Activated naive CD8-positive, alpha-beta T cell treated with anti-CD3 and anti-CD28 coated beads, Interleukin-2, amount 10 ng/mL, durations not matched to agents 7 days and 5 days (primary cell): Measurements from ENCODE around the gene MTFMT. TPM values are rescaled to one million over a fixed set of nuclear protein-coding genes. Genes with fewer than 3 reads are reported as not detected.
"Not testable (repeated sequence)": the region's sequence is repeated elsewhere in the genome, so short reads cannot be mapped to it uniquely, and the experiment has no call there.

Experiments used
- ATAC-seq: fragments of 150-1000 bp; cut with Tn5 transposase; one replicate; pipeline ENCODE4 v1.10.0; 2021; ENCODE audit warnings: low read depth, moderate library complexity
- POLR2A ChIA-PET: fragments of 350-600 bp; sonication (Branson Sonifier 250); formaldehyde crosslinking; loops from one replicate; lab custom pipeline; 2021; ENCODE audit warnings: antibody characterized with exemption; lab: Charles Lee
- DNase-seq: peaks from one replicate; pipeline ENCODE4 v3.0.0; 2021
- H3K27ac Mint-ChIP-seq: one replicate; pipeline ENCODE4 v1.8.0; 2022; ENCODE audit warnings: mild to moderate bottlenecking, mixed read lengths
- H3K27me3 Mint-ChIP-seq: one replicate; pipeline ENCODE4 v1.8.0; 2022; ENCODE audit warnings: mild to moderate bottlenecking, moderate library complexity, mixed read lengths
- H3K36me3 Mint-ChIP-seq: one replicate; pipeline ENCODE4 v1.8.0; 2021; ENCODE audit warnings: mild to moderate bottlenecking, mixed read lengths
- H3K4me1 Mint-ChIP-seq: one replicate; pipeline ENCODE4 v1.8.0; 2021; ENCODE audit warnings: mixed read lengths
- H3K4me3 Mint-ChIP-seq: one replicate; pipeline ENCODE4 v1.8.0; 2022; ENCODE audit warnings: mild to moderate bottlenecking, moderate library complexity, mixed read lengths
- H3K9me3 Mint-ChIP-seq: one replicate; pipeline ENCODE4 v1.8.0; 2021; ENCODE audit warnings: mixed read lengths
- total RNA-seq, 2 experiments: library from RNA; stranded (reverse); gene quantifications; one replicate each; pipeline ENCODE4 v1.2.3, GENCODE V29; 2021

Gene MTFMT
- total RNA-seq: 10 to 100 TPM; 19.8 to 21.3 TPM

GRCh38 chr15:65028921-65029735 is at the start of gene MTFMT:
Gene MTFMT (minus strand): TSS chr15:65029639. CDS start chr15:65029613, 26 bp downstream.
- POLR2A ChIA-PET: no interaction called here
- no peaks in the 10 kb centered on the region for H3K9me3 Mint-ChIP-seq
- ATAC-seq: peak; percentile 92

GRCh38 chr15:65077981-65078352 is 48.5 kb upstream of the MTFMT start:
- no peak overlapping the region for H3K27ac Mint-ChIP-seq

More at GRCh38 chr15:65028921-65029735, at the start of gene MTFMT:
- no peaks in the 10 kb centered on the region for H3K36me3 Mint-ChIP-seq
- peaks cover 14% of the 10 kb centered on the region for H3K4me1 Mint-ChIP-seq
- H3K27ac Mint-ChIP-seq: peak within 1 kb of the TSS; percentile 83
- peak within 1 kb of the TSS; percentile 91 for H3K4me3 Mint-ChIP-seq
- H3K27me3 Mint-ChIP-seq: peaks cover 17% of the 10 kb centered on the region
- DNase-seq: peak; percentile 93

GRCh38 chr15:65077291-65077980 is 48.0 kb upstream of the MTFMT start:
- ATAC-seq (no peak), DNase-seq (no peak)
- no peaks in the 10 kb centered on the region for H3K9me3 Mint-ChIP-seq
- no peak overlapping the region for H3K4me3 Mint-ChIP-seq
- POLR2A ChIA-PET: interaction anchor here (1.1 kb wide), 1 partner anchor 8 kb away, joined by 3 read pairs; no protein-coding TSS in a partner anchor
- no peak overlapping the region for H3K27ac Mint-ChIP-seq
- peaks cover 16% of the 10 kb centered on the region for H3K4me1 Mint-ChIP-seq
- peaks cover 33% of the 10 kb centered on the region for H3K27me3 Mint-ChIP-seq
- no peaks in the 10 kb centered on the region for H3K36me3 Mint-ChIP-seq

More at GRCh38 chr15:65077981-65078352, 48.5 kb upstream of the MTFMT start:
- peak overlapping the region; percentile 1 for H3K4me3 Mint-ChIP-seq
- peaks cover 21% of the 10 kb centered on the region for H3K4me1 Mint-ChIP-seq
- no peaks in the 10 kb centered on the region for H3K9me3 Mint-ChIP-seq
- H3K27me3 Mint-ChIP-seq: peaks cover 38% of the 10 kb centered on the region
- DNase-seq: peak; percentile 65
- H3K36me3 Mint-ChIP-seq: no peaks in the 10 kb centered on the region
- POLR2A ChIA-PET: interaction anchor here (1.1 kb wide), 1 partner anchor 9 kb away, joined by 3 read pairs; no protein-coding TSS in a partner anchor
- ATAC-seq: peak; percentile 53

- POLR2A ChIA-PET: no interaction called here
- H3K4me3 Mint-ChIP-seq: no peak within 1 kb of the TSS
These were observed 47.2 kb upstream of the MTFMT start, which contains the start of gene KBTBD13 for GRCh38 chr15:65076486-65077290. Gene KBTBD13 (plus strand): TSS chr15:65076746. CDS start chr15:65076816, 70 bp downstream.

GRCh38 chr15:65075607-65076395 is 46.4 kb upstream of the MTFMT start:
- H3K4me3 Mint-ChIP-seq, ATAC-seq, H3K36me3 Mint-ChIP-seq, POLR2A ChIA-PET, DNase-seq, H3K4me1 Mint-ChIP-seq, H3K27ac Mint-ChIP-seq, H3K9me3 Mint-ChIP-seq: not testable (repeated sequence)
- peaks cover 25% of the 10 kb centered on the region for H3K27me3 Mint-ChIP-seq

More at GRCh38 chr15:65076486-65077290, 47.2 kb upstream of the MTFMT start, which contains the start of gene KBTBD13:
- Mint-ChIP-seq H3K27ac (no peak within 1 kb of the TSS), H3K9me3 (no peaks in the 10 kb centered on the region), H3K36me3 (no peaks in the 10 kb centered on the region), H3K27me3 (peaks cover 31% of the 10 kb centered on the region), H3K4me1 (peaks cover 8% of the 10 kb centered on the region)
- DNase-seq (no peak), ATAC-seq (no peak)

GRCh38 chr15:65074946-65075345 is 45.5 kb upstream of the MTFMT start:
- H3K27ac Mint-ChIP-seq, DNase-seq, H3K9me3 Mint-ChIP-seq, H3K36me3 Mint-ChIP-seq, H3K4me3 Mint-ChIP-seq, POLR2A ChIA-PET, ATAC-seq, H3K4me1 Mint-ChIP-seq: not testable (repeated sequence)
- H3K27me3 Mint-ChIP-seq: peaks cover 28% of the 10 kb centered on the region

GRCh38 chr15:65072617-65073016 is 43.2 kb upstream of the MTFMT start:
- Mint-ChIP-seq H3K27ac (no peak overlapping the region), H3K4me1 (peaks cover 3% of the 10 kb centered on the region), H3K4me3 (no peak overlapping the region), H3K27me3 (peaks cover 31% of the 10 kb centered on the region), H3K9me3 (no peaks in the 10 kb centered on the region), H3K36me3 (no peaks in the 10 kb centered on the region)
- POLR2A ChIA-PET: no interaction called here
- DNase-seq (no peak), ATAC-seq (no peak)

- ATAC-seq (no peak), DNase-seq (no peak)
- Mint-ChIP-seq H3K27ac (no peak overlapping the region), H3K4me3 (no peak overlapping the region), H3K36me3 (no peaks in the 10 kb centered on the region), H3K4me1 (peaks cover 5% of the 10 kb centered on the region), H3K9me3 (no peaks in the 10 kb centered on the region), H3K27me3 (peaks cover 34% of the 10 kb centered on the region)
- POLR2A ChIA-PET: no interaction called here
These were observed 42.6 kb upstream of the MTFMT start for GRCh38 chr15:65072027-65072426.

GRCh38 chr15:65071381-65071811 is 42.0 kb upstream of the MTFMT start:
- Mint-ChIP-seq H3K27me3 (peaks cover 39% of the 10 kb centered on the region), H3K4me3 (no peak overlapping the region), H3K36me3 (no peaks in the 10 kb centered on the region), H3K9me3 (no peaks in the 10 kb centered on the region), H3K27ac (no peak overlapping the region), H3K4me1 (peaks cover 5% of the 10 kb centered on the region)
- DNase-seq (no peak), ATAC-seq (no peak)
- POLR2A ChIA-PET: no interaction called here

- DNase-seq (no peak), ATAC-seq (no peak)
- Mint-ChIP-seq H3K36me3 (no peaks in the 10 kb centered on the region), H3K9me3 (no peaks in the 10 kb centered on the region), H3K27me3 (peaks cover 50% of the 10 kb centered on the region), H3K27ac (no peak overlapping the region), H3K4me3 (no peak overlapping the region), H3K4me1 (peaks cover 5% of the 10 kb centered on the region)
- POLR2A ChIA-PET: interaction anchor here (1.1 kb wide), 1 partner anchor 8 kb away, joined by 3 read pairs; no protein-coding TSS in a partner anchor
These were observed 40.5 kb upstream of the MTFMT start for GRCh38 chr15:65069779-65070546.

GRCh38 chr15:65069179-65069578 is 39.7 kb upstream of the MTFMT start:
- Mint-ChIP-seq H3K36me3 (no peaks in the 10 kb centered on the region), H3K4me1 (peaks cover 5% of the 10 kb centered on the region), H3K27me3 (peaks cover 54% of the 10 kb centered on the region), H3K4me3 (no peak overlapping the region), H3K9me3 (no peaks in the 10 kb centered on the region), H3K27ac (no peak overlapping the region)
- ATAC-seq: no peak
- POLR2A ChIA-PET: interaction anchor here (1.1 kb wide), 1 partner anchor 9 kb away, joined by 3 read pairs; no protein-coding TSS in a partner anchor
- DNase-seq: no peak

- DNase-seq (no peak), ATAC-seq (no peak)
- Mint-ChIP-seq H3K9me3 (no peaks in the 10 kb centered on the region), H3K36me3 (no peaks in the 10 kb centered on the region), H3K4me1 (peaks cover 5% of the 10 kb centered on the region), H3K27me3 (peaks cover 54% of the 10 kb centered on the region), H3K27ac (no peak overlapping the region), H3K4me3 (peak overlapping the region; percentile 47)
- POLR2A ChIA-PET: no interaction called here
These were observed 39.0 kb upstream of the MTFMT start for GRCh38 chr15:65068403-65068788.
